PC-9 (cell line): ENCODE measurements around the gene SKP2. TPM values are rescaled to one million over a fixed set of nuclear protein-coding genes. Genes with fewer than 3 reads are reported as not detected.

Source experiments
- BruUV-seq: library from RNA; stranded (reverse); fragments of 400-500 nt; replicated peaks from 2 replicates; lab custom pipeline; 2021; lab: Mats Ljungman, UMichigan
- CTCF ChIA-PET: fragments of 300-600 bp; sonication (Branson Sonifier 250); formaldehyde crosslinking; loops from one replicate; lab custom pipeline; 2022; ENCODE audit warnings: antibody characterized with exemption; lab: Charles Lee
- POLR2A ChIA-PET: fragments of 300-600 bp; sonication (Branson Sonifier 250); formaldehyde crosslinking; loops from one replicate; lab custom pipeline; 2022; ENCODE audit warnings: antibody characterized with exemption; ENCODE audit not compliant: unreplicated experiment; lab: Charles Lee
- DNase-seq, 2 experiments: peaks; one replicate each; pipeline versions ENCODE4 v3.0.0 to v3.0.0-alpha.2; 2015 to 2022; ENCODE audit warnings: mixed read lengths in 1 of 2
- H2AFZ ChIP-seq: fragments of 200-600 bp; sonication (generic); 2 replicates; pipeline ENCODE4 v1.8.1; 2017; ENCODE audit warnings: antibody characterized with exemption
- H3F3A ChIP-seq: fragments of 200-600 bp; sonication (generic); 2 replicates; pipeline ENCODE4 v1.8.1; 2017; ENCODE audit warnings: antibody characterized with exemption, mild to moderate bottlenecking, low read depth; ENCODE audit not compliant: insufficient read depth
- H3K27ac ChIP-seq: fragments of 200-600 bp; sonication (generic); 2 replicates; pipeline ENCODE4 v1.6.1; 2016; ENCODE audit warnings: mixed run types
- H3K27me3 ChIP-seq: fragments of 200-600 bp; sonication (generic); 2 replicates; pipeline ENCODE4 v1.6.1; 2016; ENCODE audit warnings: low read depth, mixed run types; ENCODE audit not compliant: insufficient read depth
- H3K36me3 ChIP-seq: fragments of 200-600 bp; sonication (generic); 2 replicates; pipeline ENCODE4 v1.6.1; 2016; ENCODE audit warnings: low read depth, mixed run types
- H3K4me1 ChIP-seq: fragments of 200-600 bp; sonication (generic); replicated peaks from 2 replicates; pipeline ENCODE4 v1.6.1; 2016; ENCODE audit warnings: mixed run types; ENCODE audit not compliant: insufficient read depth
- H3K4me2 ChIP-seq: fragments of 200-600 bp; sonication (generic); 2 replicates; pipeline ENCODE4 v1.6.1; 2017; ENCODE audit warnings: mixed run types
- H3K4me3 ChIP-seq: fragments of 200-600 bp; sonication (generic); 2 replicates; pipeline ENCODE4 v1.6.1; 2016; ENCODE audit warnings: mixed run types
- H3K79me2 ChIP-seq: fragments of 200-600 bp; sonication (generic); 2 replicates; pipeline ENCODE4 v1.6.1; 2017; ENCODE audit warnings: low read depth, mixed run types
- H3K9me2 ChIP-seq: fragments of 200-600 bp; sonication (generic); 2 replicates; pipeline ENCODE4 v1.8.1; 2017; ENCODE audit warnings: mild to moderate bottlenecking; ENCODE audit not compliant: insufficient read depth
- H3K9me3 ChIP-seq: fragments of 200-600 bp; sonication (generic); 2 replicates; pipeline ENCODE4 v1.8.1; 2016; ENCODE audit warnings: low read depth; ENCODE audit not compliant: insufficient read depth
- H4K20me1 ChIP-seq: fragments of 200-600 bp; sonication (generic); 2 replicates; pipeline ENCODE4 v1.8.1; 2017; ENCODE audit not compliant: insufficient read depth
- EZH2 ChIP-seq: fragments of 200-600 bp; sonication (generic); IDR thresholded peaks from 2 replicates; pipeline ENCODE4 v1.8.0; 2017; ENCODE audit warnings: antibody characterized with exemption, low read depth
- intact Hi-C: fragments of 100-400 bp; cut with micrococcal nuclease; formaldehyde crosslinking; loops from one replicate; pipeline ENCODE4 v1.10.0; 2022; ENCODE audit not compliant: unreplicated experiment
- total RNA-seq: library from RNA; stranded (reverse); gene quantifications from 2 replicates; pipeline ENCODE4 v1.2.3, GENCODE V29; 2021
- TF ChIP-seq, protein P1 (sequence below): fragments of 200-600 bp; sonication (generic); conservative IDR thresholded peaks from 2 replicates; pipeline ENCODE4 v1.6.1; 2017; ENCODE audit warnings: mixed run types, antibody characterized with exemption, mild to moderate bottlenecking, moderate library complexity

SKP2 gene
- total RNA-seq, 1 experiment from 2014 or later: 153 TPM

DNA sequence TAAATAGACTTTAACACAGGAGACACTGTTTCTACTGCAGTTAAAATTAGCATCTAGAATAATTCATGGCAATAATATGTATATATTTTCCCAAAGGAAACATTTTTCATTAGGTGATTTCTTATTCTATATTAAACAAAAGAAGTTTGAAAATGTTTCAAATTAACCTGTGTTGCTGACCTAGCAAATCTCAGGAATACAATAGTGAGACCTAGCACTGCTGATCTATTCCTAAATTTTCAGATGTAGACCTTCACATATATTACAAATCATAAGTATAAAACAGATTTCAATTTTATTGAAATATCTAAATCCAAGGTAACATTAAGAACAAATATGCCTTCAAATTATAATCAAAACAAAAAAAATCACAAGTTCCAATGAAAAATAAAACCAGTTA, 15.3 kb upstream of the SKP2 start:
- H3K36me3 ChIP-seq: peaks cover 11% of the 10 kb centered on the region; the same call in 1 of the 2 replicates
- DNase-seq: no peak
- H3K27ac ChIP-seq: no peak overlapping the region

DNA sequence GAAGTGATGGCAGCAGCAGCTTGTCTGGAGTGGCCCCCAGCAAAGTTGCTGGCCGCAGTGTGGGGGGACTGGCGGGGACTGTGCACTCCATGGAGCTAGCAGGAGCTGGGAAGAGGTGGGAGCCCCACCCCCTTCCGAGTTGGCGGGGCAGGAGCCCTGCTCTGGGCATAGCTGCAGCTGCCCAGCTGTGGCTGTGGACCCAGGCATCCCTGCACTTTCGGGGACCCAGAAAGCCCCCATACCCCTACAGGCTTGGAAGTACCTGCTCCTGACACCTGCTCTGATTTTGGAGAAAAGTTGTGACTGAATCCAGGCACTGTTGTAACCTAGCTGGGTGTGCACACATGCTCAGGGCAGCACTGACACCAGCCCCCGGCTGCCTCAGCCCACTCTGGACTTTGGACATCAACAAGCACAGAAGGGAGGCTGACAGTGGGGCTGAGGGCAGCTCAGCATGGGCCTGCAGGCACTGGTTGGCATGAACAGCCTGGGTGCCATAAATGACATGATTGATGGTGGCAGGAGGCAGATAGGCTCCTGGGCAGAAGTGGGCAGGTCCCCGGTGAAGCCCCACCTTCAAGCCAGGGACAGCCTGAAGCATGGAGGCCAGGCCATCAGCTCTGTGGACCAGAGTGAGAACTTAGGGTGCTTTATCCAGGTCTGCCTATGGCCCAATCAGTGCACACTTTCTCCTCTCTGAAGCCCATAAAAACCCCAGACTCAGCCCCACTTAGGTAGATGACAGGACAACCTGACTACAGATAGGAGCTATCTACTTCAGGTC, 12.8 kb upstream of the SKP2 start:
- H3K27me3 ChIP-seq: no peaks in the 10 kb centered on the region
- intact Hi-C loops: no loop called here
- peaks cover 11% of the 10 kb centered on the region; the same call in 1 of the 2 replicates for H3K36me3 ChIP-seq
- H3K4me2 ChIP-seq: no peak overlapping the region
- no peak for TF ChIP-seq EZH2
- H3K79me2 ChIP-seq: no peaks in the 10 kb centered on the region
- no peaks in the 10 kb centered on the region for H3K9me3 ChIP-seq
- no peak for DNase-seq
- no peak overlapping the region for H3K27ac ChIP-seq
- no peaks in the 10 kb centered on the region for H3K4me1 ChIP-seq
- H4K20me1 ChIP-seq: no peaks in the 10 kb centered on the region
- BruUV-seq: no TSS peak
- POLR2A ChIA-PET: no interaction called here
- H3F3A ChIP-seq: no peaks in the 10 kb centered on the region
- H2AFZ ChIP-seq: no peak overlapping the region
- no peaks in the 10 kb centered on the region; the same call in 1 of the 2 replicates for H3K9me2 ChIP-seq
- CTCF ChIA-PET: no interaction called here
- no peak overlapping the region for H3K4me3 ChIP-seq

More for the DNA sequence above, 15.3 kb upstream of the SKP2 start:
- no peak overlapping the region for H3K4me2 ChIP-seq
- intact Hi-C loops: no loop called here
- no peaks in the 10 kb centered on the region for H3K79me2 ChIP-seq
- H3F3A ChIP-seq: no peaks in the 10 kb centered on the region
- no peaks in the 10 kb centered on the region for H3K9me3 ChIP-seq
- H4K20me1 ChIP-seq: no peaks in the 10 kb centered on the region
- H3K9me2 ChIP-seq: no peaks in the 10 kb centered on the region; the same call in 1 of the 2 replicates
- no peak overlapping the region for H3K4me3 ChIP-seq
- H3K27me3 ChIP-seq: no peaks in the 10 kb centered on the region
- no peaks in the 10 kb centered on the region for H3K4me1 ChIP-seq
- CTCF ChIA-PET: no interaction called here
- TF ChIP-seq EZH2: no peak
- TF ChIP-seq, protein P1, sequence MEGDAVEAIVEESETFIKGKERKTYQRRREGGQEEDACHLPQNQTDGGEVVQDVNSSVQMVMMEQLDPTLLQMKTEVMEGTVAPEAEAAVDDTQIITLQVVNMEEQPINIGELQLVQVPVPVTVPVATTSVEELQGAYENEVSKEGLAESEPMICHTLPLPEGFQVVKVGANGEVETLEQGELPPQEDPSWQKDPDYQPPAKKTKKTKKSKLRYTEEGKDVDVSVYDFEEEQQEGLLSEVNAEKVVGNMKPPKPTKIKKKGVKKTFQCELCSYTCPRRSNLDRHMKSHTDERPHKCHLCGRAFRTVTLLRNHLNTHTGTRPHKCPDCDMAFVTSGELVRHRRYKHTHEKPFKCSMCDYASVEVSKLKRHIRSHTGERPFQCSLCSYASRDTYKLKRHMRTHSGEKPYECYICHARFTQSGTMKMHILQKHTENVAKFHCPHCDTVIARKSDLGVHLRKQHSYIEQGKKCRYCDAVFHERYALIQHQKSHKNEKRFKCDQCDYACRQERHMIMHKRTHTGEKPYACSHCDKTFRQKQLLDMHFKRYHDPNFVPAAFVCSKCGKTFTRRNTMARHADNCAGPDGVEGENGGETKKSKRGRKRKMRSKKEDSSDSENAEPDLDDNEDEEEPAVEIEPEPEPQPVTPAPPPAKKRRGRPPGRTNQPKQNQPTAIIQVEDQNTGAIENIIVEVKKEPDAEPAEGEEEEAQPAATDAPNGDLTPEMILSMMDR: no peak
- POLR2A ChIA-PET: no interaction called here
- BruUV-seq: no TSS peak
- H2AFZ ChIP-seq: no peak overlapping the region

DNA sequence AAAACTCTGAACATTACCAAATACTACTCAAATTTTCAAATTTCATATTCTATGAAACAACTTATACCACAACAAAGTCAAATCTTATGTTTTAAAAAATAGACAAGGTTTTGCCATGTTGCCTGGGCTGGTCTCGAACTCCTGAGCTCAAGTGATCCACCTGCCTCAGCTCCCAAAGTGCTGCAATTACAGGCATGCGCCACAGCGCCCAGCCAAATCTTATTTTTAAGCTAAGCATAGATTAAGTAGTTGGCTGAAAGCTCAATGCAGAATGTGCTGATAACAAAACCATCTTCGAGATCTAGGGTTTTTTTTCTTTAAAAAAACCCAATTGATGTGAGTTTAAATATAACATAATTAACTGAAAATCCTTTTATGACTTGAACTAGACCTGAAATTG, 6.6 kb upstream of the SKP2 start:
- Histone ChIP-seq H3K9me2 (no peaks in the 10 kb centered on the region), H3K36me3 (peaks cover 11% of the 10 kb centered on the region; the same call in 1 of the 2 replicates), H3K79me2 (peaks cover 14% of the 10 kb centered on the region), H3K9me3 (no peaks in the 10 kb centered on the region), H2AFZ (no peak overlapping the region), H3K4me1 (peaks cover 4% of the 10 kb centered on the region), H4K20me1 (no peaks in the 10 kb centered on the region), H3K4me3 (no peak overlapping the region), H3K27ac (no peak overlapping the region), H3K27me3 (no peaks in the 10 kb centered on the region), H3K4me2 (no peak overlapping the region), H3F3A (no peaks in the 10 kb centered on the region)
- no TSS peak for BruUV-seq
- no peak for DNase-seq
- POLR2A ChIA-PET: no interaction called here
- CTCF ChIA-PET: no interaction called here
- intact Hi-C loops: loop anchor here (5.0 kb wide), 1 partner anchor 602 kb away; no protein-coding TSS in a partner anchor
- TF ChIP-seq, protein P1: no peak
- no peak for TF ChIP-seq EZH2
